Stimulated activated CD8-positive, alpha-beta memory T cell treated with anti-CD3 and anti-CD28 coated beads, Interleukin-15, amount 100 ng/mL, for 48 hours (primary cell): Measurements from ENCODE around the gene PRRC2B.
"Not testable (repeated sequence)": the region's sequence is repeated elsewhere in the genome, so short reads cannot be mapped to it uniquely, and the experiment has no call there.

ENCODE experiments used
- DNase-seq, 2 donors: peaks; one replicate each; pipeline ENCODE4 v3.0.0-alpha.2; 2020; ENCODE audit warnings: low read depth in 2 of 2

Gene PRRC2B

GRCh38 chr9:131434673-131435072 lies 40.8 kb downstream of the PRRC2B start:
- no peak for DNase-seq

GRCh38 chr9:131436376-131436775 lies 42.5 kb downstream of the PRRC2B start:
- DNase-seq = no peak

- DNase-seq = no peak
Measured at GRCh38 chr9:131436865-131437271, 43.0 kb downstream of the PRRC2B start.

- no peak for DNase-seq
Measured at GRCh38 chr9:131438190-131438589, 44.3 kb downstream of the PRRC2B start.

- DNase-seq = no peak
Measured at GRCh38 chr9:131439224-131439623, 45.3 kb downstream of the PRRC2B start.

GRCh38 chr9:131441441-131441840 lies 47.6 kb downstream of the PRRC2B start:
- DNase-seq = no peak

- no peak for DNase-seq
Measured at GRCh38 chr9:131442351-131442750, 48.5 kb downstream of the PRRC2B start.

- no peak for DNase-seq
Measured at GRCh38 chr9:131443648-131444047, 49.8 kb downstream of the PRRC2B start.

GRCh38 chr9:131446276-131446675 lies 52.4 kb downstream of the PRRC2B start:
- no peak for DNase-seq

- no peak for DNase-seq
Measured at GRCh38 chr9:131447148-131447547, 53.3 kb downstream of the PRRC2B start.

GRCh38 chr9:131447600-131447999 lies 53.7 kb downstream of the PRRC2B start:
- DNase-seq = no peak

GRCh38 chr9:131448818-131449217 lies 54.9 kb downstream of the PRRC2B start:
- DNase-seq = no peak

- DNase-seq = no peak
Measured at GRCh38 chr9:131449276-131449675, 55.4 kb downstream of the PRRC2B start.

GRCh38 chr9:131454028-131454427 lies 60.1 kb downstream of the PRRC2B start:
- no peak for DNase-seq

- not testable (repeated sequence) for DNase-seq
Measured at GRCh38 chr9:131455655-131456054, 61.8 kb downstream of the PRRC2B start.

GRCh38 chr9:131457746-131458145 lies 63.9 kb downstream of the PRRC2B start:
- no peak for DNase-seq

GRCh38 chr9:131459056-131459455 lies 65.2 kb downstream of the PRRC2B start:
- no peak for DNase-seq

GRCh38 chr9:131461166-131461565 lies 67.3 kb downstream of the PRRC2B start:
- DNase-seq = no peak

- no peak for DNase-seq
Measured at GRCh38 chr9:131464354-131465000, 70.6 kb downstream of the PRRC2B start.

GRCh38 chr9:131465401-131465800 lies 71.5 kb downstream of the PRRC2B start:
- DNase-seq = no peak

GRCh38 chr9:131467214-131467935 lies 73.5 kb downstream of the PRRC2B start:
- no peak for DNase-seq

- DNase-seq = no peak
Measured at GRCh38 chr9:131468031-131468430, 74.1 kb downstream of the PRRC2B start.

- no peak for DNase-seq
Measured at GRCh38 chr9:131469356-131469755, 75.5 kb downstream of the PRRC2B start.

GRCh38 chr9:131469951-131470350 lies 76.1 kb downstream of the PRRC2B start:
- no peak for DNase-seq
